Cerebellar cortex (tissue), 1 donor: ENCODE data around the gene NMNAT2.

Experiments
- DNase-seq: peaks from one replicate; pipeline ENCODE4 v3.0.0-alpha.2; 2015; ENCODE audit warnings: low spot score

The NMNAT2 gene

DNA sequence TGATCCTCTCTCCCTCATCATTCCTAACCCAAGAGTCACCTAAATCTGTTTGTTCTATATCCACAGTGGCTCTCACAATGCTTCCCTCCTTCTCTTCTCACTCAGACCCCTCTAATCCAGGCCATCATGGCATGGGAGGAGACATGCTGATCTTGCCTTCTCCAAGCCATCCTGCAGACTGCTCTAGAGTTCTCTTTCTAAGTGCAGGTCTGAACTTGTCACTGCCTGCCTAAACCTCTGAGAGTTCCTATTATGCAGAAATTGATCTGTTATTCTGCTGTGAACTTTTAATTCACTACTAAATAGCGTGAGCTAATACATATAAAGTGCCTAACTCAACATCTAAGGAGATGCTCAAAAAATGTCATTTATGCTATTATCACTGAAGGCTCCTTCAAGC, 205.3 kb downstream of the NMNAT2 start:
- DNase-seq: no peak

DNA sequence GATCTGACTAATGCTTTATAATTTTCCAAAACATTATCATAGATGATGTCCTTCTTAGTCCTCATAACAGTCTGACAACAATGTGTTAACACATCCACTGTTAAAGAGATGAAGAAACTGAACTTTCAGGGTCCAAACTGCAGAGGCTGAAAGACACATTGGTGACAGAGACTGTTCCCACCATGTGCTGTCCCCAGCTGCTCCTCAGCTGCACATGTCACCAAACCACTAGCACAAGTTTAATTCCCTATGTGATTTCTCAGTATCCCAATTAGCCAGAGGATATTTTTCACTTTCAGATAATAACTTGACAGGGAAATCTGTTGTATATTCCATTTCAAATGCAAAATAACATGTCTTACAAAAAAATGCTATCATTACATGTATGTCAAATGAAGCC, 207.5 kb downstream of the NMNAT2 start:
- no peak for DNase-seq

DNA sequence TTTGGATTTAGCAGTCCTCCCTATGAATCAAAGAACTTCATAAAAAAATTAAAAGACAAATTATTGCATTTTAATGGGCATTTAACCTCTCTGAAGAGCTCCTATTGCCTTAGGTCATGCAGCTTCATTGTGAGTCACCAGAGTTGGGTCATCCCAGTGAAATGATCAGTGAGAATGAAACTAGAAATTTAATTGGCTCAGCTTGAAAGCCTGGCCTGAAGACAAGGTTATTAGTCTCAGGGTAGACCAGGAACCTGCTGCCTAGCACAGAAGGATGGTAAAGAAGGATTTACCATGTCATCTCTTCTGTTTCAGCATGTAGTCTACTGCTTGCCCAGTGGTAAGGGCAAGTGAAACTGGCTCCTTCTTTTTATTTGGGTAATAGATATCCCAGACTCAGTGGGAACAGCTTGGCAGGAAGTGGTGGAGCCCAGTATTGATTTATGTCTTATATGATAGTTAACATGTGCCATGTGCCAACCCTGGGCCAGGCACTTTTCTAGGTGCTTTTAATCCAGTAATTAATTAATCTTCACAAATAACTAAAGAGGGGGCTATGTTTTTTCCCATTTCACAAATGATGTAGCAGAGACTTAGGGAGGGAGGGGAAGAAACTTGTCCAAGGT, 208.5 kb downstream of the NMNAT2 start:
- peak; percentile 13 for DNase-seq

DNA sequence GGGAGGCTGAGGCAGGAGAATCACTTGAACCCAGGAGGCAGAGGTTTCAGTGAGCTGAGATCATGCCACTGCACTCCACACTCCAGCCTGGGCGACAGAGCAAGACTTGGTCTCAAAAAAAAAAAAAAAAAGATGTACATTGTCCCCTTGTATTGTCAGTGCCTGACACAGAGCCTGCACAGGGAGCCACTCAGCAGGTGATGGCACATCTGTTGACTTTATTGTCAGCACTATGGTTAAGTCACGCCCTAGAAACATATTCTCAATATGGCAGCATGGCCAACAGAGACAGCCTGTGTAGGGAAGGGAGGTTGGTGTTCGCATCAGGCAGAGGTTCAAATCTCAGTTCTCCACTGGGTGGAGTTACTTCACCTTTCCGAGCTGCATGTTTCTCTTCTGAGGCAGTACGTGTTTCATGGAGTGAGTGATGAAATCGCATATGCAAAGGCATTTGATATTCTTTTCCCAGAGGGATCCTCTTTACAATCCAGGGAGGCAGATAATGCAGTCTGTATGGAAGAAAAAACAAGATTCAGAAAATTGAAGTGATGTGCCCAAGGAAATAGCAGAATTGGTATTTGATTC, 211.6 kb downstream of the NMNAT2 start:
- no peak for DNase-seq

DNA sequence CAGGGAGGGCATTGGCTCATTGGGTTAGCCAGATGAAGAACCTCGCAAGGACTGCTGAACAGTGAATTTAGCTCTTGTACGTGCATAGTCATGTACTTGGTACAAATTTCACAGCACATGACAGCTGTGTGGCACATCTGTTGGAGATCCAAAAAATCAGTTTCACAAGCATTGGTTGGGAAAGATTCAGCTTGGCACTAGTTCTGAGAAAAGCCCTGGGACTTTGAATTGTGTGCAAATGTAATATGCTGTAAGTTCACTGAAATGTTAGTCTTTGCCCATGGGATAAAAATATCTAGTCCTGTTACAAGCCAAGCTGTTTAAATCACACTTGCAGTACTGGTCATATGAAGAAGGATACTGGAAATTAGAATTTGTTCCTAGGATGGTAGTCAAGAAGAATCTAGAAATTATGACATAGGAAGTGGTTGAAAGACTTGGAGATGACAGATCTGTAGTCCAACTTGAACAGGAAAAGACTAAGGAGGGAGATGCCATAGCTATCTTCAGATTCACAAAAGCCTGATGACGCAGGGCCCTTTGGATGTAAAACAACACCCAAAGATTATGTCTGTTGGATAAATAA, 212.9 kb downstream of the NMNAT2 start:
- DNase-seq: no peak

DNA sequence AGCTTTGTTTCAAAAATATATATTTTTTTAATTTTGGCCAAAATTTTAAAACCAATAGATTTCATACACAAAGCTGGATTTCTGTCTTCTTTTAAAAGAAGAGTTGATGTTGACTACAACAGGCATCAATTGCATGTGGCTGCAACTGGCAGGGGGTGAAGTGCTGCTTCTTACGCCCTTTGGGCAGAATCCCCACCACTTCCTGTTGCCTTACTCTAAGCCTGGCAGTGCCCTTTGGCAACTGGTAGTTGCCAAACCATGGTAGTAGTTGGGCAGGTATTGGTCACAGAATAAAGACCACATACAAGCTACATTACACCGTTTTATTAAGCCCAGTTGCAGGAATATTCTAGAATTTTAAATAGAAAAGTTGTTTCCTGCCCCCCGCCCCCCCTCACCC, 215.1 kb downstream of the NMNAT2 start:
- DNase-seq: no peak

DNA sequence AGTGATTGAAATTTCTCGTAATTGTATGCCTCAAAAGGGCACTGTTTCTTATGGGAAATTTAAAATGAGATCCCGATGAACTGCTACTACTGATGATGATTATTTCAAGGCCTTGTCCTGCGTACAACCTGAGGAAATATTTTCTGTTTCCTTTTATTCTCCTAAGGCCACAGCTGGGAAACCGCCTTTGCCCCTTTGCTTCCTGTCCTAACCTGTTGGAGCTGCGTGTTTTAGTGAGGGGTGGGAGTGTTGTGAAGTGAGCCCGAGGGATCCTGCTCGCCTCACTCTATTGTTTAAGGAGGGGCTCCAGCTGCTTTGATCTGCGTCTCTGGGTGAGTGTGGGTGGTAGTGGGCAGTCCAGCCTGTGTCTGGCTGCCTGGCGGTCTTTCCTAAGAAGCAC, 217.7 kb downstream of the NMNAT2 start:
- no peak for DNase-seq

DNA sequence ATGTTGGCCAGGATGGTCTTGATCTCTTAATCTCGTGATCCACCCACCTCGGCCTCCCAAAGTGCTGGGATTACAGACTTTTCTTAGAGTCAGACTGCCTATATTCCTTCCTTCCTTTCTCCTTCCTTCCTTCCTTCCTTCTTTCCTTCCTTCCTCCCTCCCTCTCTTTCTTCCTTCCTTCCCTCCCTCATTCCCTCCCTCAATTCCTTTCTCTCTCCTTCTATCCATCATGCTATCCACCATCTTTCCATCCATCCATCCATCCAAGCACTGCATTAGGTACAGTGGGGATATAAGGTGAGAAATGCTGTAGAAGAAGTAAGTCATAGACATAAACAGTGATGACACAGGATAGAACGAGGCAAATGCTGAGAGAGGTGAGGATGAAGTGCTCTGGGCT, 218.9 kb downstream of the NMNAT2 start:
- no peak for DNase-seq

DNA sequence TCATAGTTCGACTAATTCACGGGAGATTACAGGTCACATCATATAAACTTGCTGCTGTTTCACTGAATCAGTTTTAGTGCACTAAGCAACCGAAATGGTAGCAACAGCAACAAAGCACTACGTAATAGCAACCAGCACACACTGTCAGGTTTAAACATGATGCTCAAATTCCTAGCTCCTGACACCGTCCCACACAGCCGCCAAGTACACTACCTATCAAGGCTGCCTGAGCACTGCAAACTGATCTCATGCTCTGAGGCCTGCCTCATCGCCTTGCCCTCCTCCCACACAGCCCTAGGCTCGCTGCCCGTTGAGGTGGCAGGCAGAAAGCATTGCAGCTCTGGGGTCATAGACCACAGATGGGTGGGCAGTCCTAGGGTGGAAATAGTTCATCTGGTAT, 219.7 kb downstream of the NMNAT2 start:
- no peak for DNase-seq
